ENCODE results near the gene DSN1.

Gene DSN1

DNA sequence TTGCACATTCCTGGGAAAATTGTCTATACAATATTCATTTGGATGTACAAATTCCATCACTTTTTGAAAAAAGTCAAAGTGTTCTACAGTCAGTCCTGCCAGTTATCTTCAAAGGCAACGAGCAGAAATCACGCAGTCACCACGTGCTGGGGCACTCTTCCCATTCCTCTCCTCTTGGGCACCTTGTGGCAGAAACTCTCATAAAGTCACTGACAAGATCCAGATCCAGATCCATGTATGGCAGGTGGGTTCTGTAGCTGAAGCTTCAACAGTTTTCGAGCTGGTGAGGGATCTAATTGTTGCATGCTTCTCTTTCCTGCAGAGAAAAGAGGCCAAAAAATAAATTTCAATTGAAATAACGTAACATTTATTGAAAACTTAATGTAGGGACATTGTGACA lies 21.0 kb downstream of the DSN1 start:
- DNase-seq, result no peak

DNA sequence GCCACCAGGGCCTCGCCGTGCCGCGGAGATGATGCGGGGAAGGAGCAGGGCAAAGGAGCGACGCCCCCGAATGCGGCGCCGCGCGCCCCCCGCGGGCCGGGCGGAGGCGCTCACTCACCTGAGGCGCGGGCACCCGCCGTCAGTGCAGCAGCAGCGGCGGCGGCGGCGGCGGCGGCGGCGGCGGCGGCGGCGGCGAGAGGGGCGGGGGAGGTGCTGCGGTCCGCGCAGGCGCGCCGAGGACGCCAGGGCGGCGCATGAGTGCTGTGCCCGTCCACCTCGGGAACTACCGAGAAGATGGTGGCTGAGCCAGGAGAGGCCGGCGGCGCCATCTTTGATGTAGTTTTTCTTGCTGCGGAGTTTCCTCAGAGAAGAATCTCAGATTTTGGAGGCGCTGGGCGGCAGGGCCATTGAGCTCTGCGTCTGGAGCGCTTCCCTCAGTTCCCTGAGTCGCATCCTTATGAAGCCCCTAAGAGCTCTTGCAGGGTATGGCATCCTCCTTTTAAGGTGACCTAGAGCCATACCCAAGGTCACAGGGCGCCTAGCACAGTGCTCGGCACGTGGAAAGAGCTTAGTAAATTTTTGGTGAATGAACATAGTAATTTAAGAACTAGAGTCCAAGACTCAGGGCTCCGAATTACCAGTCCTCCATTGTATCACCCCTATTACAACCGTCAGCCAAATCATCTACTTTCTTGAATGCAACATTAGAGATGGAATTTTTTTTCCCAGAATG lies 27.5 kb downstream of the DSN1 start, which contains the start of gene NDRG3:
Gene NDRG3, minus strand, starts transcription at position 164 of the 733 bp plus-strand sequence. CDS start 24,355 bp downstream, outside the sequence.
- peak; percentile 93 for DNase-seq

DNA sequence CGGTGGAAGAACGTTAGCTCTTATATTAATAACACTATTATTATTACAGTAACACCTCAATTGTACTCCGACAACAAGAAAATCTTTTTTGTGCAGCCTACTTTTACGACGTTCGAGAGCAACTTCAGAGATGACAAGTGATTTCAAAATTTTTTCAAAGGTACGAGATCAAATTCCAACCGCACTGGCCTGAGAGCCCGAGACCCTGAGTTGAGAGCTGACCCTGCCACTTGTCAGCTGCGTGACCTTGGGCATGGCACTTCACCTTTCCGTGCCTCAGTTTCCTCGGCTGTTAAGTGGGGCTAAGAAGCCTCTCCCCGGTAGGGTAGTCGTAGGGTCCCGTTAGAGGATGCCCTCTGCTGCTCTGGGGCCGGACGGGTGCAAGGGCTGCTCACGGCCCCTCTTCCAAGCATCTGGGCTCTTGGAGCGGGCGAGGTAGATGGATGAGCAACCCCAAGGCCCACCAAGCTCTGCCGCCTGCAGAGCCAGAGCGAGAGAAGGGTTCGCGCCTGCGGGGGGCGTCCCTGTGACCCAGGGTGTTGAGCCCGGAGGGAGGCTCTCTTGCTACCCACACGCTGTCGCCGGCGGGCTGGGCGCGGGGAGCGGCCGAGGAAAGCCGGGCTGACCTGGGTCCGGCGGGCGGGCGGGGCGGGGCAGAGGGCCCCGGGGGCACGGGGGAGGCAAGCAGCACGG lies 28.2 kb downstream of the DSN1 start:
- DNase-seq, result peak; percentile 52

DNA sequence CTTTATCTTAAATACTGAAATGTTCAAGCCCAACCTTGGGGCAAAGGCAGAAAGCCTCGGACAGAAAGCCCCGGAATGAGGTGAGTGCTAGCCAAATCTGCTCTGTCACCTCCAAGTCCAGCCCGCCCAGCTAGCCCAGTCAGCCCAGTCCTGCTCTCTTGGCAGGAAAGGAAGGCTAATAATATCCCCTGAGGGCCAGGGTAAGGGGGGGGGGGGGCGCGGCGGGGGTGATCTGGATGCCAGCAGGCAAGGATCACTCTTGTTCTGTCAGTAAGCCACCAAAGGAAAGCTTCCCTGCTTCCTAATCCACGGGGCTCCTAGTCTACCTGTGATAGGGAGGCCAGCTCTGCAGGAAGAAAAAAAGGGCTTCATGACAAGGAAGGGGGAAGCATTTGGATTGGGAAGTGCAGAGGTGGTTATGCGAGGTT lies 28.8 kb downstream of the DSN1 start:
- DNase-seq, result no peak

DNA sequence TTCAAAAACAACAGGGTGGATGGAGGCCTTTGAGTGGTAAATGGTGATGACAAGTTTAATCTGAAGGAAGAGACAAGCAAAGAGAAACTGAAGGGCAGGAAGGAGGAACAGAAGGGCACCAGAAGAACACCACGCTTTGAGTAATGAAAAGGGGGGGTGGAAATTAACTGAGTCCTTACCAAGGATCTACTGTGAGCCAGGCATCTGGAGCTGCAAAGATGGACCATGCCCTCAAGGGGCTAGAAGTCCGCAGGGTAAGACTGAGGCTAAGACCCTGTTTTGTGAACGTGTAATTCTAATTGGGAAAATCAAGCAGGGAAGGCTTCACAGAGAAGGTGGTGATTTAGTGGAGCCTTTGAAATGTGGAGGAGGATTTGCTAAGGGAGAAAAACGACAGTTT lies 29.3 kb downstream of the DSN1 start:
- no peak for DNase-seq

DNA sequence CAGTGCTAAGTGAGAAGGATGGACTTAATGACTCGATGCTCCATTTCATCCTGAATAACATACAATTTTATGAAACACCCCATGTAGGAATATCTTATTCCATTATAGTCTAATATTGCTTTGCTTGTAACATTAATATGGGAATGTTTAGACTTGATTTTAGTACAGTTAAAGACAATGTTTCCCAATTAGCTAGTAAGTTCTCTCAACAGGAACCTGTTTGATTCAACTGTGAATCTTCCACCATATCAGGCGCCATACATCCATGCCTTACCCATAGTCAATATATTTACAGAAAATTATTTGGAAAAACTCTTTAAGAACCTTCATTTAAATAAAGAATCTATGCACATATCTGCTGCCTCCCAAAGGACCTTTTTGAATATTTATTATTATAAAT lies 31.0 kb downstream of the DSN1 start:
- no peak for DNase-seq

DNA sequence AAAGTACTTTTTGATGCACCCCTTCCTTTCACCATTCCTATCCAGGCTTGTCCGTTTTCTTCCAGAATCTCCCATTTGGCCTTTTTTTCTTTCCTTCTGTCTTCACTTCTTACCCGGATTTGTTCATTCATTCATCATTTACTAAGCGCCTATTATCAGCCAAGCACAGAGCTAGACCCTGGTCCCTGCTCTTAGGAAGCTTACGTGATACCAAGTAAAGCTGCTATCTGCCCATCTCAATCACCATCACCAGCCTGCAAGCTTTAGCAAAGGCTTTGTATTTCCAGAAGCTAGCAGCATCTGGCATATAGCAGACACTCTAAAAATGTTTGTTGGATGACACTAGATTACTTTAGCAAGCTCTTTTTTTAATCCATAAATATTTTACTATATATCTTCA lies 32.5 kb downstream of the DSN1 start:
- DNase-seq, result no peak

DNA sequence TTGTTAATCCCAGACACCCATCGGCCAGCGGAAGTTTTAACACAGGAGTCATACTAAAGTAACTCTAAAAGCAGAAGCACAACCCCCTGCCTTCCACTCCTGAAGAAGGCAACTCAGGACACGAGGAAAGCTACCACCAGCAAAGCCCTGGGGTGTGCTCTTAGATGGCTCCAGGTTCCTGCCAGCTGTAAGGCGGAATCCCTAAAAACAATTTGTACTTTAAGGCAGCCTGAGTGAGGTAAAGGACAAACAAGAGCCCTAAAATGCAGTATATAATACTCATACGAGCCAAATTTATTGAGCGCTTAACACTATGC lies 36.4 kb downstream of the DSN1 start:
- no peak for DNase-seq

DNA sequence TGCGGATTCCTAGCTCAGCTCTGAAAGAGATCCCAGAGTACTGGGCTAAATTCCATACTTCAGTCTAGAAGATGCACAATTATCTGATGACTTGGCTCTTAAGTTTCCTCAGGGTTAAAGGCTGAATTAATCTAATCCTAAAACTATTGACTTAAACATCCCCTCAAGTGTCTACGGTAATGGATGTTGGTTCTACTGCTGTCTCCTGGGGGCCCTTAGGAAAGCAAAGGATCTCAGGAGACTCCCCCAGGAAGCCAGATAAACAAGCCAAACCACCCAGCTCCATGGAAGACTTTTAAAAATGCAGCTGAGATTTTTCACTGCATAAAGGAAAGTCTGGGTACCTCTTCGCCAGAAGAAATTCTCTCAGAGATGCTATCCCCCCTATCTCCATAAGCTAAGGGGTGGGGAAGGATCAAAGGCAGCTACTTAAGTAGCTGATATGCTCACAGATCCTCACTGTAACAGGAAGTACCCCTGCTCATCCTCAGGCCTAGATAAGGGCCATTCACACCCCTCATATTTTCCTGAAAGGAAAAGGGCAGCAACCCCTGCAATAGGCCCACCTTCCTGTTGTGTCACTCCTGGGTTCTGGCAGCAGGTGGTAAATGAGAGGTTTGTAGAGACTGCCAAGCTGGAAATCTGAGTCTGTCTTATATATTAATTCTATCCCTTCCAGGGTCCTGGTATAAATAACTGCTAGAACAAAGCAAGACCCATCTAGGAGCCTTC lies 36.9 kb downstream of the DSN1 start:
- DNase-seq, result no peak

DNA sequence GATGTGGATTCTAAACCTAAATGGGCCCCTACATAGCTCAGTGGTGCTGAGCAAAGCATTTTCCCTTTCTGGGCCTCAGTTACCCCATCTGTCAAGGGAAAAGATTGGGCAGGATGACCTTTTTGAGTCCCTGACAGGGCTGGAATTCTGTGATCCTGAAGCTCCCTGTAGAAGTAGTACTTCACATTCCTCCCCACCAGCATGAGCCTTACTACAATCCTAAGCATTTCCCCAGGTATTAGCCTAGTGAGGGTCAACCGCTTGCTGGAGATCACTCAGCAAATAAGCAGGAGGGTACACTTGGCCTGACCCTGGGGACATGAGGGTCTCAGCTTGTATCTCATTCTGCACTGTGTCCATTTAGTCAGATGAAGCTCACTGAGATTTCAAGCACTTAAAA lies 41.1 kb downstream of the DSN1 start:
- no peak for DNase-seq

DNA sequence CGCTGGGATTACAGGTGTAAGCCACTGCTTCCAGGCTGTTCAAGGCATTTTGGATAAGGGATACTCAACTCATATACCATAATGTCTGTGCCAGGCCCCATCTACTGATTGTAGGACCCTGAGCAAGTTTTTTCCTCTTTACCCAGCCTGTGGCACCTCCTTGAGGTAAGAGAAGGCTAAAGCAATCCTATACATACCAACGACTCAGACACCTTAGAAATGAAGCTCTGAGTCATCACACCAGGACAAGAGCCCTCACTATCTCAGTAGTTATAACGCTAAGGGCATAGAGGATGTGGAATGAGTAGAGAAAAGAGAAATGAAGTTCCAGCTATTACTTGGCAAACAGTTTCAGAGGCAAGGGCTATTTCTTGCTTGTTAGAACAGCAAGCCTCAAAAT lies 44.6 kb downstream of the DSN1 start:
- DNase-seq, result no peak

DNA sequence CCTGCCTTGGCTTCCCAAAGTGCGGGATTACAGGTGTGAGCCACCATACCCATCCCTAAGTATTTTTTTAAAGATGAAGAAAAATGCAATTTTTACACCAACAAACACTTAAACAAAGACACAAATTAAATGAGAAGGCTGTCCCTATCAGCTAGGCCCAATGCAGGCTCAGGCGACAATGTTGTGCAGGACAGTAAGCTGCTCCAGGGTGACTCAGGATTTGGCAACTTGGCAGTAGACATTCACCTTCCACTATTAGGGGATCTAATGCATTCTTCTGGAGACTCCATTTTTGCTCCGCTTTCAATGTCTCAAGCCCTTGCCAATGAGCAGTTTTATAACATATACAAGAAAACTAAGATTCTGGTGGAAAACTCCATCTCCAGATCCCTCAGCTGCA lies 47.4 kb downstream of the DSN1 start:
- DNase-seq, result no peak

DNA sequence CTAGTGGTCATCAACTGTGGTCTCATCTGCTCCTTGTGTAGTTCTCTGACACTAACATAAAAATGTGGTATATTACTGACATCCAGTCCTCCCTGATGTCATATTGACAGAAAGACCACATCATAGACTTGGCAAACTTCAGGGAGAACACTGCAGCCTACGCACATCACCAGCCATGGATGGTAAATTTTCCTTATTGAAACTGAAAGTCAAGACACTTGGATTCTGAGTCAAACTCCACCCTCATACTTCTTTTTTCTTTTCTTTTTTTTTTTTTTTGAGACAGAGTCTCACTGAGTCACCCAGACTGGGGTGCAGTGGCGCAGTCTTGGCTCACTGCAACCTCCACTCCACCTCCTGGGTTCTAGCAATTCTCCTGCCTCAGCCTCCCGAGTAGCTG lies 53.1 kb downstream of the DSN1 start:
- DNase-seq, result no peak

DNA sequence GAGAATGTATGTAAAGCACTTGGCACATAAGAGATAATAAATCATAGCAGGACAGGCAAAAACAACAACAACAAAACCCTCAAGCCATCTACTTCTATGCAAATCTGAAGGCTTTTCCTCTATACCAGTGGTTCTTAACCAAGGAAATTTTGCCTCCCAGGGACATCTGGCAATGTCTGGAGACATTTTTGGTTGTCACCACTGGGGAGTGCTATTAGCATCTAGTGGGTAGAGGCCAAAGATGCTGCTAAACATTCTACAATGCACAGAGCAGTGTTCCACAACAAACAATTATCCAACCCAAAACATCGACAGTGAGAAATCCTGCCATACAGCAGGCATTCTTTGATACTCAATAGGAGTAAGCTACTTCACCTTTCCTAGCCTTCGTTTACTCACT lies 55.9 kb downstream of the DSN1 start:
- no peak for DNase-seq

DNA sequence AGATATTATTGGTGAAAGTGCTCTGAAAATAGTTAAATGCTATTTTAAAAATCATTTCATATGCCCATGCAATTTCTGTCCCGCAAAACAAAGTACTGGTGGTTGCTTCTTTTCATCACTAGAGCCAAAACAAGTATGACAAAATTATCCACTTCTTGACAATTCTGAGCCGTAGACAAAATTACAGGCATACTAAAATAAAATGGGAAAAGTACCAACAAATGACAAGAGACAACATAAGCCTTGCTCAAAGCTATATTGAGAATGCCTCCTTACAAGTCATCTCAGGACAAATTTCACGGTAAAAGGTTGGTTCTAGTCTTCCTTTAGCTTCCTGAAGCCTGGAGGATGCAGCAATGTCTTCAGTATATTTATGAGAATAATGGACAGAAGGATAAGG lies 56.5 kb downstream of the DSN1 start:
- DNase-seq, result no peak

DNA sequence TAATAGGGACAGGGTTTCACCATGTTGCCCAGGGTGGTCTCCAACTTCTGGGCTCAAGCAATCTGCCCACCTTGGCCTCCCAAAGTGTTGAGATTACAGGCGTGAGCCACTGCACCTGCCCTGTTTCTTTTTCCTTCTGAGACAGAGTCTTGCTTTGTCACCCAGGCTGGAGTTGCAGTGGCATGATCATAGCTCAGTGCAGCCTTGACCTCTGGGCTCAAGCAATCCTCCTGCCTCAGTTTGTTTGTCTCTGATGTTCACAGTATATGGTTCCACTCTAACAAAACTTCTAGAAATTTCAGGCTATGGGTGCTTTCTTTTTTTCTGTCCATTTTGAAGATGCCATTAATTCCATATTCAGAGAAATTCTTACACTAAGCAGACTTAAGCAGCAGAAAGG lies 60.8 kb downstream of the DSN1 start:
- no peak for DNase-seq

DNA sequence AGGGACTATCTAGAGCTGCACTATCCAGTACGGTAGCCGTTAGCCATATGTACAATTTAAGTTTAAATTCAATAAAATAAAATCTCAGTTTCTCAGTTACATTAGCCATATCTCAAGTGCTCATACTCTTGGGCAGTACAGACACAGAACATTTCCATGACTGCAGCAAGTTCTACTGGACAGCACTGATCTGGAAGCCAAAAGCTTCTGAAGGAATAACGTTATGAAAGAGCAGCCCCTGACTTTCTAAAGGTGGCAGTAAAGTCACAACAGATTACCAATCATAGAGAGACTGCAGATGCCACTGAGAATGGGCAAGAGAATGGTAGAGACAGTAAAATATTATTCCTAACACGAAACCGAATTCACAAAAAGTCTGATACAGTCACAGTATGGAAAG lies 64.4 kb downstream of the DSN1 start:
- DNase-seq, result no peak

DNA sequence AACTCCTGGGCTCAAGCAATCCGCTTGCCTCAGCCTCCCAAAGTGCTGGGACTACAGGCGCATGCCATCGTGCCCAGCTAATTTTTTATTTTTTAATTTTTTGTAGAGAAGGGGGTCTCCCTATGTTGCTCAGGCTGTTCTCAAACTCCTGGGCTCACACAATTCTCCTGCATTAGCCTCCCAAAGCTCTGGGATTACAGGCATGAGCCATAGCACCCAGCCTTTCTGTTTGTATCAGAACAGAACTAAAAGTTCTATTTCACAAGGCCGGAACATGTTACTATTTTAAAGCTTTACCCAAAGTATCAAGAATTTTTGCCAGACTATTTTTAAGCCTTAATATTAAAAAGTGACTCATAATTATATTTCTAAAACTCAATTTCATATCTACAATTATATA lies 70.0 kb downstream of the DSN1 start:
- DNase-seq, result no peak
